RWPE1 (cell line): ENCODE results near the gene FBXW11.

ENCODE experiments used
- CTCF ChIA-PET: fragments of 350-600 bp; sonication (Branson Sonifier 250); formaldehyde crosslinking; extraction: SDS; loops from one replicate; lab custom pipeline; 2021; lab: Yijun Ruan, JAX
- POLR2A ChIA-PET: fragments of 400-600 bp; formaldehyde crosslinking; extraction: SDS; loops from one replicate; lab custom pipeline; 2020; ENCODE audit warnings: antibody characterized with exemption; ENCODE audit not compliant: low non-redundant PET; lab: Yijun Ruan, JAX
- DNase-seq: peaks from one replicate; pipeline ENCODE4 v3.0.0; 2012; ENCODE audit warnings: low spot score
- H3K27ac ChIP-seq: fragments of 450-650 bp; 2 replicates; pipeline ENCODE4 v1.5.1; 2017
- TF ChIP-seq, protein P1 (sequence below): fragments of 450-650 bp; conservative IDR thresholded peaks from 2 replicates; pipeline ENCODE4 v1.5.1; 2017; ENCODE audit warnings: low read depth, mild to moderate bottlenecking

Gene FBXW11

DNA sequence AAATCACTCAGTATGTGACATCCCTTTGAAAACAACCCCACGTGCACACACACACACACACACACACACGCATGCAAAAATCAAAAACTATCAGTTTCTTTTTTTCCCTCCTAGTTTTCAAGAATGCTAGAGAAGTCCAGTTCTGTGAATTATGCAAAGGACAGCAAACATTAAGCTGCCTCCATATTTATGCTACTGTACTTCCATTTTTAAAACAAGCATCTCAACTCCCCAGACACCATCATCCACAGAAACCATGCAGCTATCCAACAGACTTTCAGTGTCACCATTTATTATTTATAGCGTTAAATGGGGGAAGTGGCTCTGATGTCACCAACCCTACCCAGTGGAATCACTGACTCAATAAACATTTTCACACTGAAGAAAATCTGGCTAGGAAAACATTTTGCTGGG is 1.6 kb downstream of the FBXW11 start:
- ChIA-PET POLR2A (interaction anchor here (0.7 kb wide), 1 partner anchor 54 kb away, joined by 4 read pairs; no protein-coding TSS in a partner anchor), CTCF (interaction anchor here (0.6 to 2.6 kb wide), 4 partner anchors 12 to 189 kb away, joined by 3 to 9 read pairs (median 4); partner anchors contain the start of gene STK10)
- H3K27ac ChIP-seq, result no peak overlapping the region
- TF ChIP-seq, protein P1, sequence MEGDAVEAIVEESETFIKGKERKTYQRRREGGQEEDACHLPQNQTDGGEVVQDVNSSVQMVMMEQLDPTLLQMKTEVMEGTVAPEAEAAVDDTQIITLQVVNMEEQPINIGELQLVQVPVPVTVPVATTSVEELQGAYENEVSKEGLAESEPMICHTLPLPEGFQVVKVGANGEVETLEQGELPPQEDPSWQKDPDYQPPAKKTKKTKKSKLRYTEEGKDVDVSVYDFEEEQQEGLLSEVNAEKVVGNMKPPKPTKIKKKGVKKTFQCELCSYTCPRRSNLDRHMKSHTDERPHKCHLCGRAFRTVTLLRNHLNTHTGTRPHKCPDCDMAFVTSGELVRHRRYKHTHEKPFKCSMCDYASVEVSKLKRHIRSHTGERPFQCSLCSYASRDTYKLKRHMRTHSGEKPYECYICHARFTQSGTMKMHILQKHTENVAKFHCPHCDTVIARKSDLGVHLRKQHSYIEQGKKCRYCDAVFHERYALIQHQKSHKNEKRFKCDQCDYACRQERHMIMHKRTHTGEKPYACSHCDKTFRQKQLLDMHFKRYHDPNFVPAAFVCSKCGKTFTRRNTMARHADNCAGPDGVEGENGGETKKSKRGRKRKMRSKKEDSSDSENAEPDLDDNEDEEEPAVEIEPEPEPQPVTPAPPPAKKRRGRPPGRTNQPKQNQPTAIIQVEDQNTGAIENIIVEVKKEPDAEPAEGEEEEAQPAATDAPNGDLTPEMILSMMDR, result no peak
- DNase-seq, result no peak

DNA sequence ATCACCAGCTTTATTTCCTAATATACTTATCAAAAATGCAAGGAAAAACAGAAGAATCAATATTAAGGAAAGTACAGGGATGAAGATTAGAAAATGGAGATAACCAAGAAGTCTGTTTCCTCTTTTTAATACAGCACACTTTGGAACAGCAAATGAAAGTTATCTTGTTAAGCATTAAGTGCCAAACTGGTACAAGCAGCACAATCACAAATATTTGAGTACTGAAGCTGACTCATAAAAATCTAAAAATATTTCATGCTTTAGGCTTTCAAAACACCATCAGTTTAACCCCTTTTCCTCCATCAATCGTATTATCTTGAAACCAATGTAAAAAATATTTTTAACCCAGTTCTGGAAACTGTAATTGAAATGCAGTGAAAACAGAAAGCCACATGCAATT is 2.7 kb downstream of the FBXW11 start:
- CTCF ChIA-PET, result interaction anchor here (0.6 to 0.8 kb wide), 3 partner anchors 56 to 185 kb away, joined by 3 to 4 read pairs (median 3); no protein-coding TSS in a partner anchor
- TF ChIP-seq, protein P1, result no peak
- no peak overlapping the region for H3K27ac ChIP-seq
- POLR2A ChIA-PET, result interaction anchor here (0.6 kb wide), 1 partner anchor 80 kb away, joined by 6 read pairs; no protein-coding TSS in a partner anchor
- DNase-seq, result no peak

DNA sequence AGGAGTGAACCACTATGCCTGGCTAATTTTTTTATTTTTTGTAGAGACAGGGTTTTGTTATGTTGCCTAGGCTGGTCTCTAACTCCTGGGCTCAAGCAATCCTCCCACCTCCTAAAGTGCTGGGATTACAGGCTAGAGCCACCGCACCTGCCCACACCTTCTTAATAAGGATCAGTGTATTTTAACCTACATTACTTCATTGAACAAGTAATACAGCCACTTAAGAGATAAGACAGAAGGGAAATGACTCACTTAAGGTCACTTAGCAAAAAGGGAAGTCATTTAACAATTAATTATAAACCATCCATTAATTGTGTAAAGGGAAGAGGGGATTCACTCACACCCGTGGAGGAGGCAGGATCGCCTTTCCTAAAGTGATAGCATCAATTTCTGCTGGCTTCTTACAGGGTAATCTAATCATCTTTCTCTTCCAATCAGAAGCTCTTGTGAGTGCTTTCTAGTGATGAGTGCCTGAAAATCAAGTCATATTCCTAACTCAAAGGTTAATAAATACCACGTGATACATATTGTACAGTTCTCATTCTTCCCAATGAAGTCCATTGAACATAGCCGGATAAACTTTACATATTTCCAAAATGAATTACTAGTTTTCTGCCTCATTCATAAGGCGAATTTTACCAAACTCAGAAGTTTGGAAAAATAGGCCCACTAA is 3.5 kb downstream of the FBXW11 start:
- TF ChIP-seq, protein P1, result no peak
- no peak for DNase-seq
- ChIA-PET CTCF (interaction anchor here (0.6 to 0.8 kb wide), 3 partner anchors 57 to 186 kb away, joined by 3 to 4 read pairs (median 3); no protein-coding TSS in a partner anchor), POLR2A (no interaction called here)
- H3K27ac ChIP-seq, result no peak overlapping the region

DNA sequence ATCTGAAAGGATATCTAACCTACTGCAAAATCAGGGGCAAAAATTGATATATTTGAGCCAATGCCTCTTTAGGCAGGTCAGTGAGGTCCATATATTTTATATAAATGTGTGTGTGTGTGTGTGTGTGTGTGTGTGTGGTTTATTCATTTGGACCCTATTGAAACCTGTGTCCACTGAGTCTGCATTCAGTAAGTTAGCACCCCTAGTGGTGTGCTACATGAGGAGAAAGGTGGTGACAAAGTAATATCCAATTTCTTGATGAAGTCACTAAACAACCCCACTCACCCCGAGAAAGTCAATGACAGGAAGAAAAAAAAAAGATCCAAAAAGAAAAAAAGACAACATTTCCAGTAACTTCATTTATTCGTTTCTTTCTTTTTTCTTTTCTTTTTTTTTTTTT is 4.1 kb downstream of the FBXW11 start:
- TF ChIP-seq, protein P1, result peak; percentile 46
- ChIA-PET CTCF (interaction anchor here (0.7 kb wide), 2 partner anchors 227 to 377 kb away, joined by 3 read pairs; no protein-coding TSS in a partner anchor), POLR2A (no interaction called here)
- DNase-seq, result no peak
- H3K27ac ChIP-seq, result no peak overlapping the region

DNA sequence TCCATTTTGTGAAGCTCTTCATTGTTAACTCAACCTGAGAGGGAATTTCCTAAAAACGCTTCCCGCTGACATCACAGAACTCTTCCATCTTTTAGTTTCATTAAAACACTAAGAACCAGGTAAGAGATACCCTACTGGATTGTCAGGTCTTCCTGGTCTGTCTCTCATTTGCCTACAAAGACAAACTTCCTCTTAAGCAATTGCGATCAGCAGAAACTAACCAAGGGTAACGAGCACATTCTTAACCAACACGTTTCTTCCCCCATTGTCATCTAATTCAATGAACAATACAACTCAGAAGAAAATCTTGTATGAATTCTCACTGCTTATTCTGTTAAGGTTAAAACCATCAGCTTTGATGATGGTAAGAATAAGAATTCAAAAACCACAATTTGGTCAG is 6.6 kb downstream of the FBXW11 start:
- no peak for DNase-seq
- POLR2A ChIA-PET, result no interaction called here
- CTCF ChIA-PET, result no interaction called here
- TF ChIP-seq, protein P1, result no peak
- no peak overlapping the region for H3K27ac ChIP-seq

DNA sequence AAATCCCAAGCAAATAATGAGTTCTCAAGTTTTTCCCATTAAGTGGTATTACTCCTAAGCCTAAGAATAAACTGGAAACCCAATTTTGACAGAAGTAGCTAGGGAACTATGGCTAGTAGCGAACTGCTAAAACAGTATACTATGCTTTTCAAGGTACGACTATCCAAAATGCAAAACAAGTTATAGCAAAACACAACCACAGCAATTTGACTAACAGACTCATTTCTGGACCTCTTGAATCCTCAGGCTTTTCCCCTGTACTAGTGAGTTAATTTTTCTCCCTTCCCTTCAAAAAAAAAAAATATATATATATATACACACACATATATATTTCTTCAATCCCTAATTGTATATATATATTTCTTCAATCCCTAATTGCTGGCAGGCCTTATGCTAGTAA is 7.3 kb downstream of the FBXW11 start:
- CTCF ChIA-PET, result interaction anchor here (1.0 kb wide), 1 partner anchor 10 kb away, joined by 6 read pairs; no protein-coding TSS in a partner anchor
- DNase-seq, result no peak
- POLR2A ChIA-PET, result no interaction called here
- TF ChIP-seq, protein P1, result no peak
- no peak overlapping the region for H3K27ac ChIP-seq
